Measurements from ENCODE around the gene LCLAT1.
"Not testable (repeated sequence)": the region's sequence is repeated elsewhere in the genome, so short reads cannot be mapped to it uniquely, and the experiment has no call there.

Gene LCLAT1

GRCh38 chr2:30608643-30609042 lies 161.6 kb downstream of the LCLAT1 start:
- Histone ChIP-seq H3K9ac (ENCODE audit: low read depth, low read length) (no peak overlapping the region), H3K4me3 (ENCODE audit: low read depth in 1 of 2, low read length in 2 of 2) (no peak overlapping the region), H4K20me1 (ENCODE audit: insufficient read depth, low read length) (no peaks in the 10 kb centered on the region), H3K4me2 (ENCODE audit: insufficient read depth, low read length) (no peak overlapping the region), H2AFZ (ENCODE audit: low read depth, low read length) (no peak overlapping the region), H3K27me3 (ENCODE audit: insufficient read depth, low read length, poor library complexity) (no peaks in the 10 kb centered on the region), H3K27ac (ENCODE audit: low read length) (no peak overlapping the region), H3K79me2 (ENCODE audit: insufficient read depth, low read length) (no peaks in the 10 kb centered on the region), H3K4me1 (ENCODE audit: insufficient read depth, low read length) (no peaks in the 10 kb centered on the region), H3K36me3 (ENCODE audit: insufficient read depth, low read length) (0 out of 2 replicates have a peak, but pooled peaks cover 4% of the 10 kb centered on the region), H3K9me3 (ENCODE audit: insufficient read depth, low read length, severe bottlenecking) (no peaks in the 10 kb centered on the region)
- DNase-seq (no peak), ATAC-seq (ENCODE audit: insufficient read depth, low read depth) (no peak)
- TF ChIP-seq, protein P1, sequence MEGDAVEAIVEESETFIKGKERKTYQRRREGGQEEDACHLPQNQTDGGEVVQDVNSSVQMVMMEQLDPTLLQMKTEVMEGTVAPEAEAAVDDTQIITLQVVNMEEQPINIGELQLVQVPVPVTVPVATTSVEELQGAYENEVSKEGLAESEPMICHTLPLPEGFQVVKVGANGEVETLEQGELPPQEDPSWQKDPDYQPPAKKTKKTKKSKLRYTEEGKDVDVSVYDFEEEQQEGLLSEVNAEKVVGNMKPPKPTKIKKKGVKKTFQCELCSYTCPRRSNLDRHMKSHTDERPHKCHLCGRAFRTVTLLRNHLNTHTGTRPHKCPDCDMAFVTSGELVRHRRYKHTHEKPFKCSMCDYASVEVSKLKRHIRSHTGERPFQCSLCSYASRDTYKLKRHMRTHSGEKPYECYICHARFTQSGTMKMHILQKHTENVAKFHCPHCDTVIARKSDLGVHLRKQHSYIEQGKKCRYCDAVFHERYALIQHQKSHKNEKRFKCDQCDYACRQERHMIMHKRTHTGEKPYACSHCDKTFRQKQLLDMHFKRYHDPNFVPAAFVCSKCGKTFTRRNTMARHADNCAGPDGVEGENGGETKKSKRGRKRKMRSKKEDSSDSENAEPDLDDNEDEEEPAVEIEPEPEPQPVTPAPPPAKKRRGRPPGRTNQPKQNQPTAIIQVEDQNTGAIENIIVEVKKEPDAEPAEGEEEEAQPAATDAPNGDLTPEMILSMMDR (IDR thresholded peaks at IDR 0.05; ENCODE audit: borderline replicate concordance, extremely low read depth, low read length, poor library complexity, severe bottlenecking) = no peak
- no peak for TF ChIP-seq EZH2 (IDR thresholded peaks at IDR 0.05; ENCODE audit: borderline replicate concordance, low read depth, low read length, severe bottlenecking)

- ATAC-seq (ENCODE audit: insufficient read depth, low read depth) (no peak), DNase-seq (no peak)
- TF ChIP-seq, protein P1 (IDR thresholded peaks at IDR 0.05; ENCODE audit: borderline replicate concordance, extremely low read depth, low read length, poor library complexity, severe bottlenecking) = no peak
- no peak for TF ChIP-seq EZH2 (IDR thresholded peaks at IDR 0.05; ENCODE audit: borderline replicate concordance, low read depth, low read length, severe bottlenecking)
- no peaks in the 10 kb centered on the region for H3K4me1 ChIP-seq (ENCODE audit: insufficient read depth, low read length)
- H3K9ac ChIP-seq (ENCODE audit: low read depth, low read length) = no peak overlapping the region
- H2AFZ ChIP-seq (ENCODE audit: low read depth, low read length) = no peak overlapping the region
- no peaks in the 10 kb centered on the region for H4K20me1 ChIP-seq (ENCODE audit: insufficient read depth, low read length)
- H3K79me2 ChIP-seq (ENCODE audit: insufficient read depth, low read length) = no peaks in the 10 kb centered on the region
- H3K4me3 ChIP-seq (ENCODE audit: low read depth in 1 of 2, low read length in 2 of 2) = no peak overlapping the region
- H3K36me3 ChIP-seq (ENCODE audit: insufficient read depth, low read length) = 0 out of 2 replicates have a peak, but pooled peaks cover 4% of the 10 kb centered on the region
- H3K27me3 ChIP-seq (ENCODE audit: insufficient read depth, low read length, poor library complexity) = no peaks in the 10 kb centered on the region
- no peak overlapping the region for H3K4me2 ChIP-seq (ENCODE audit: insufficient read depth, low read length)
- no peaks in the 10 kb centered on the region for H3K9me3 ChIP-seq (ENCODE audit: insufficient read depth, low read length, severe bottlenecking)
- no peak overlapping the region for H3K27ac ChIP-seq (ENCODE audit: low read length)
Measured at GRCh38 chr2:30611583-30611982, 164.5 kb downstream of the LCLAT1 start.

DNA sequence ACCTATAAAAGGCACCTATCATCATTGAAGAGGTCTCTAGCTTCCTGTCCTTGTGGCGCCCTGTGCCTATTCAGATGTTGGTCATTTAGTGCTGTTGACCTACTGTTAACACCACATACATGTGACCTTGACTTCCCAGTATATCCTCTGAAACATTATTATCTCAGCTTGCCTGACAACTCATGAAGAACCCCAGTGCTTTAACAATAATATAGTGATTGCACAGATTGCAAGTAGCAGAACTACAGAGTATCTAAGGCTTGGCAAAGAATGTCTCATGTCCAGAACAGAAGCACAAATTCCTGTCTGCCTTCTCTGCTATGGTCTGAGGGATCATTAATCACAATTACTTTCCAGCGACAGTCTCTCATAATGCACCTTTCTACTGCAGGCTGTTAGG lies 165.3 kb downstream of the LCLAT1 start:
- 0 out of 2 replicates have a peak, but pooled peaks cover 4% of the 10 kb centered on the region for H3K36me3 ChIP-seq (ENCODE audit: insufficient read depth, low read length)
- TF ChIP-seq, protein P1 (IDR thresholded peaks at IDR 0.05; ENCODE audit: borderline replicate concordance, extremely low read depth, low read length, poor library complexity, severe bottlenecking) = no peak
- TF ChIP-seq EZH2 (IDR thresholded peaks at IDR 0.05; ENCODE audit: borderline replicate concordance, low read depth, low read length, severe bottlenecking) = no peak
- no peak for DNase-seq

GRCh38 chr2:30613001-30613400 lies 166.0 kb downstream of the LCLAT1 start:
- Histone ChIP-seq H3K4me2 (ENCODE audit: insufficient read depth, low read length) (no peak overlapping the region), H2AFZ (ENCODE audit: low read depth, low read length) (no peak overlapping the region)
- no peak for ATAC-seq (ENCODE audit: insufficient read depth, low read depth)

More for the DNA sequence above, 165.3 kb downstream of the LCLAT1 start:
- Histone ChIP-seq H3K27ac (ENCODE audit: low read length) (no peak overlapping the region), H3K4me1 (ENCODE audit: insufficient read depth, low read length) (no peaks in the 10 kb centered on the region), H3K4me2 (ENCODE audit: insufficient read depth, low read length) (no peak overlapping the region), H3K9ac (ENCODE audit: low read depth, low read length) (no peak overlapping the region), H3K27me3 (ENCODE audit: insufficient read depth, low read length, poor library complexity) (no peaks in the 10 kb centered on the region), H3K79me2 (ENCODE audit: insufficient read depth, low read length) (no peaks in the 10 kb centered on the region), H2AFZ (ENCODE audit: low read depth, low read length) (no peak overlapping the region), H3K9me3 (ENCODE audit: insufficient read depth, low read length, severe bottlenecking) (no peaks in the 10 kb centered on the region), H3K4me3 (ENCODE audit: low read depth in 1 of 2, low read length in 2 of 2) (no peak overlapping the region), H4K20me1 (ENCODE audit: insufficient read depth, low read length) (no peaks in the 10 kb centered on the region)
- no peak for ATAC-seq (ENCODE audit: insufficient read depth, low read depth)

DNA sequence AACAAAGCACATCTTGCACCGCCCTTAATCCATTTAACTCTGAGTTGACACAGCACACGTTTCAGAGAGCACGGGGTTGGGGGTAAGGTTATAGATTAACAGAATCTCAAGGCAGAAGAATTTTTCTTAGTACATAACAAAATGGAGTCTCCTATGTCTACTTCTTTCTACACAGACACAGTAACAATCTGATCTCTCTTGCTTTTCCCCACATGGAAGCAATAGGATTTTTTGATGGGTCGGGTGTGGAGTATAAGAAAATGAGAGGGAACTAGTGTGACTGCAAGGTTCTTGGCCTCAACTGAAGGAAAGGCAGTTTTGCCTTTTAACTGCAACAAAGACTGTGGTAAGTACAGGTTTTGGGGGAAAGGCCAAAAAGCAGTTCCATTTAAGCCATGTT lies 167.2 kb downstream of the LCLAT1 start:
- not testable (repeated sequence) for H4K20me1 ChIP-seq (ENCODE audit: insufficient read depth, low read length); H3K4me2 ChIP-seq (ENCODE audit: insufficient read depth, low read length); H3K36me3 ChIP-seq (ENCODE audit: insufficient read depth, low read length); H3K27me3 ChIP-seq (ENCODE audit: insufficient read depth, low read length, poor library complexity); H3K4me1 ChIP-seq (ENCODE audit: insufficient read depth, low read length); H3K9ac ChIP-seq (ENCODE audit: low read depth, low read length); H3K27ac ChIP-seq (ENCODE audit: low read length); H3K9me3 ChIP-seq (ENCODE audit: insufficient read depth, low read length, severe bottlenecking); H2AFZ ChIP-seq (ENCODE audit: low read depth, low read length); ATAC-seq (ENCODE audit: insufficient read depth, low read depth); DNase-seq; H3K4me3 ChIP-seq (ENCODE audit: low read depth in 1 of 2, low read length in 2 of 2); H3K79me2 ChIP-seq (ENCODE audit: insufficient read depth, low read length)

More at GRCh38 chr2:30613001-30613400, 166.0 kb downstream of the LCLAT1 start:
- Histone ChIP-seq H3K79me2 (ENCODE audit: insufficient read depth, low read length) (no peaks in the 10 kb centered on the region), H3K27me3 (ENCODE audit: insufficient read depth, low read length, poor library complexity) (no peaks in the 10 kb centered on the region), H3K36me3 (ENCODE audit: insufficient read depth, low read length) (0 out of 2 replicates have a peak, but pooled peaks cover 4% of the 10 kb centered on the region), H3K4me1 (ENCODE audit: insufficient read depth, low read length) (no peaks in the 10 kb centered on the region), H3K27ac (ENCODE audit: low read length) (no peak overlapping the region), H4K20me1 (ENCODE audit: insufficient read depth, low read length) (no peaks in the 10 kb centered on the region), H3K9me3 (ENCODE audit: insufficient read depth, low read length, severe bottlenecking) (no peaks in the 10 kb centered on the region), H3K4me3 (ENCODE audit: low read depth in 1 of 2, low read length in 2 of 2) (no peak overlapping the region), H3K9ac (ENCODE audit: low read depth, low read length) (no peak overlapping the region)
- TF ChIP-seq, protein P1 (IDR thresholded peaks at IDR 0.05; ENCODE audit: borderline replicate concordance, extremely low read depth, low read length, poor library complexity, severe bottlenecking) = no peak
- no peak for TF ChIP-seq EZH2 (IDR thresholded peaks at IDR 0.05; ENCODE audit: borderline replicate concordance, low read depth, low read length, severe bottlenecking)
- no peak for DNase-seq

Measured in DND-41 (cell line).